Measurements from ENCODE around the gene IL13.
"Not testable (repeated sequence)": the region's sequence is repeated elsewhere in the genome, so short reads cannot be mapped to it uniquely, and the experiment has no call there.

The IL13 gene

DNA sequence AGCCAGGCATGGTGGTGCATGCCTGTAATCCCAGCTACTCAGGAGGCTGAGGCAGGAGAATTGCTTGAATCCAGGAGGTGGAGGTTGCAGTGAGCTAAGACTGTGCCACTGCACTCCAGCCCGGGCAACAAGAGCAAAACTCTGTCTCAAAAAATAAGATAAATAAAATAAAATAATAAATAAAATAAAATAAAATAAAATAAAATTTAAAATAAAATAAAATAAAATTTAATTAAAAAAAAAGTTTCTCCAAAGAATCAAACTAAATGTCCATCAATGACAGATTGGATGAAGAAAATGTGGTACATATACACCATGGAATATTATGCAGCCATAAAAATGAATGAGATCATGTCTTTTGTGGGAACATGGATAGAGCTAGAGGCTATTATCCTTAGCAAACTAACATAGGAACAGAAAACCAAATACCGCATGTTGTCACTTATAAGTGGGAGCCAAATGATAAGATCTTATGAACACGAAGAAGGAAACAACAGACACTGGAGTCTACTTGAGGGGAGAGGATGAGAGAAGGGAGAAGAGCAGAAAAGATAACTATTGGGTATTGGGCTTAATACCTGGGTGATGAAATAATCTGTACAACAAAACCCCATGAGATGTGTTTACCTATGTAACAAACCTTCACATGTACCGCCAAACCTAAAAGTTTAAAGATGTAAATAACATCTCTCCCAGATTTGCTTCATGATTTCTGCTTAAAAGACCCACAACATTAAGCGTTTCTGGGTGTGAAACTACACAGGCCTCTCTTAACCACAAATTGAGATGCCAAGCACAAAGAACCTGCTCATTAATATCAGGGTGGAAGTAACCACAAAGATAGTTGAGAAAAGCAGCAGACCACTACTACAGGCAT, 34.0 kb downstream of the IL13 start:
- not testable (repeated sequence) for H3K27me3 ChIP-seq (ENCODE audit: insufficient read depth, low read length)

DNA sequence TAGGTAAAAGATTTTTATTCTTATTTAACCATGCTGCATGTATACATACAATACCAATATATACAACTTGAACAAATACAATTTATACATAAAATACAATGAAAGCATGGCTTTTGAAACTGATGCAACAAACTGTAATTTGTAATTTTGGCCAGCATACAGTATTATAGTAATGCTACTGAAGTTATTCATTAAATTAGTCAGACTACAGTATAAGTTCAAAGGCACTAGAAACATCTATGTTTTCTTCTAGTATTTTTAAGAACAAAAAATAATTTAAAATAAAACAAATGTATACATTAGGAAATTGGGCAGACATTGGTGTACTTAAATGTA, 34.6 kb downstream of the IL13 start:
- Histone ChIP-seq H3K4me1 (ENCODE audit: insufficient read depth, low read length) (no peaks in the 10 kb centered on the region), H3K36me3 (ENCODE audit: insufficient read depth, low read length) (peaks cover 8% of the 10 kb centered on the region), H3K9me3 (ENCODE audit: low read length) (no peaks in the 10 kb centered on the region), H3K4me3 (ENCODE audit: low read length) (no peak overlapping the region), H2AFZ (ENCODE audit: low read depth, low read length) (no peak overlapping the region), H3K27me3 (ENCODE audit: insufficient read depth, low read length) (no peaks in the 10 kb centered on the region)

More for the DNA sequence above, 34.0 kb downstream of the IL13 start:
- not testable (repeated sequence) for H3K4me1 ChIP-seq (ENCODE audit: insufficient read depth, low read length); H2AFZ ChIP-seq (ENCODE audit: low read depth, low read length); H3K36me3 ChIP-seq (ENCODE audit: insufficient read depth, low read length); H3K9me3 ChIP-seq (ENCODE audit: low read length); H3K4me3 ChIP-seq (ENCODE audit: low read length)

DNA sequence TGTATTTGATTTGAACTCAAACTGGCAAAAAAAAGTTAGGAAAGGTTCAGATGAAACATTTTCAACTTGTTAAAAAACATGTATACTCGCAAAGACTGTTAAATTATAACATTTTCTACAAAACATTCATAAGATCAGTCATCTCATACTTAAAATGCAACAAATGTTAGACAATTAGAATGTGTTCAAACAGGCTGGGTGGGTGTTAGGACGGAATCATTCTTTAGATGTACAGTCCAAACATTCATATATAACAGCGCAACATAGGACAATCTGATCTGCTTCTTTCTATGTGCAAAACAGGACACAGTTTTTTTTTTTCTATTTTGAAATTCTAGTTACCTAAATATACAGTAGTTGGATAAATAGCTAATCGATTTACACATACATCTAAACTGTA, 38.0 kb downstream of the IL13 start:
- H3K4me3 ChIP-seq (ENCODE audit: low read length), result no peak overlapping the region
- H3K36me3 ChIP-seq (ENCODE audit: insufficient read depth, low read length), result peaks cover 28% of the 10 kb centered on the region
- H3K4me1 ChIP-seq (ENCODE audit: insufficient read depth, low read length), result no peaks in the 10 kb centered on the region
- H3K9me3 ChIP-seq (ENCODE audit: low read length), result no peaks in the 10 kb centered on the region
- H2AFZ ChIP-seq (ENCODE audit: low read depth, low read length), result no peak overlapping the region
- H3K27me3 ChIP-seq (ENCODE audit: insufficient read depth, low read length), result no peaks in the 10 kb centered on the region

DNA sequence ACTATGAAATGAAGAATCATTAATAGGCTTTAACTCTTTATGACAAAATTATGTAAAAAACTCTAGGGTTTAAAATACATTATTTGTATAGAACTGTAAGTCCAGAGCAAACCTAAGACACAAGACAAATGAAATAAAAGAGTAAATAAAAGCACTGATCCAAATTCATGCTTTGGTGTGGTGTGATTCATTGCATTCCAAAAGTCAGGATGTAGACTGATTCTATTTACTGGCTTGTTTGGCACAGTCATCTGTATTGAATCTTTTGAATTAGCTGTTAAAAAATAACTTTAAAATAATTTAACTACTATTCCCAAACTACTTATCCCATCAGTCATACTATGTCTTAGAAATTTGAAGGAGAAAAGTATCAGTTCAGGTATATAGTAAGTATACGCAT, 46.9 kb downstream of the IL13 start:
- H3K4me1 ChIP-seq (ENCODE audit: insufficient read depth, low read length), result no peaks in the 10 kb centered on the region
- no peaks in the 10 kb centered on the region for H3K27me3 ChIP-seq (ENCODE audit: insufficient read depth, low read length)
- no peaks in the 10 kb centered on the region for H3K9me3 ChIP-seq (ENCODE audit: low read length)

DNA sequence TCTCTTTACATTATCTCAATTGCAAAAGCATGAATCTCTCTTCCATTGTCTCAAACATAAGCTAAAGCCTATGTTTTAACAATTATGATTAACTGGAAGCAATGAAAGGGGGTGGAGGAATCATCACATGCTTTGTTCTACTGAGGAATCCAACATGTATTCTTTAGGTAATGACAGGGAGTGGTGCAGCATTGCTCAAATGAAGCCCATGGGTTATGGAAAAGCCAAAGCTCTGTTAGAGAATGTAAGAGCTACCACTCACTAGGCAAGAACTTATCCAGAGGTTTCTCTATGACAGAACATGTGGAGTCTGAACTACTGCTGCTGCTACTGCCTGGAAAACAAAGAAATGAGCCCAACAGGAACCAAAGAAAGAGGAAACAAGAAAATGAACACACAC, 50.7 kb downstream of the IL13 start:
- no peaks in the 10 kb centered on the region for H3K4me1 ChIP-seq (ENCODE audit: insufficient read depth, low read length)
- peaks cover 9% of the 10 kb centered on the region for H3K36me3 ChIP-seq (ENCODE audit: insufficient read depth, low read length)
- no peak overlapping the region for H2AFZ ChIP-seq (ENCODE audit: low read depth, low read length)
- H3K4me3 ChIP-seq (ENCODE audit: low read length), result no peak overlapping the region
- H3K27me3 ChIP-seq (ENCODE audit: insufficient read depth, low read length), result no peaks in the 10 kb centered on the region
- H3K9me3 ChIP-seq (ENCODE audit: low read length), result no peaks in the 10 kb centered on the region

More for the DNA sequence above, 46.9 kb downstream of the IL13 start:
- H3K4me3 ChIP-seq (ENCODE audit: low read length), result no peak overlapping the region
- H2AFZ ChIP-seq (ENCODE audit: low read depth, low read length), result no peak overlapping the region
- peaks cover 34% of the 10 kb centered on the region for H3K36me3 ChIP-seq (ENCODE audit: insufficient read depth, low read length)

Data from neuron (in vitro differentiated cells).